GM12875 (cell line): Measurements from ENCODE around the gene ANO2.

Source experiments
- H3K4me3 ChIP-seq: one replicate; pipeline ENCODE4 v1.5.1; 2011; ENCODE audit warnings: low read depth, low read length, control low read depth
- TF ChIP-seq, protein P1 (sequence below): IDR thresholded peaks from 2 replicates; pipeline ENCODE4 v1.5.1; 2011; ENCODE audit warnings: low read depth, mild to moderate bottlenecking, control low read depth, inconsistent platforms, low read length, moderate library complexity, borderline replicate concordance; ENCODE audit not compliant: insufficient read depth

ANO2 gene

GRCh38 chr12:5730962-5731361, 214.1 kb downstream of the ANO2 start:
- TF ChIP-seq, protein P1, sequence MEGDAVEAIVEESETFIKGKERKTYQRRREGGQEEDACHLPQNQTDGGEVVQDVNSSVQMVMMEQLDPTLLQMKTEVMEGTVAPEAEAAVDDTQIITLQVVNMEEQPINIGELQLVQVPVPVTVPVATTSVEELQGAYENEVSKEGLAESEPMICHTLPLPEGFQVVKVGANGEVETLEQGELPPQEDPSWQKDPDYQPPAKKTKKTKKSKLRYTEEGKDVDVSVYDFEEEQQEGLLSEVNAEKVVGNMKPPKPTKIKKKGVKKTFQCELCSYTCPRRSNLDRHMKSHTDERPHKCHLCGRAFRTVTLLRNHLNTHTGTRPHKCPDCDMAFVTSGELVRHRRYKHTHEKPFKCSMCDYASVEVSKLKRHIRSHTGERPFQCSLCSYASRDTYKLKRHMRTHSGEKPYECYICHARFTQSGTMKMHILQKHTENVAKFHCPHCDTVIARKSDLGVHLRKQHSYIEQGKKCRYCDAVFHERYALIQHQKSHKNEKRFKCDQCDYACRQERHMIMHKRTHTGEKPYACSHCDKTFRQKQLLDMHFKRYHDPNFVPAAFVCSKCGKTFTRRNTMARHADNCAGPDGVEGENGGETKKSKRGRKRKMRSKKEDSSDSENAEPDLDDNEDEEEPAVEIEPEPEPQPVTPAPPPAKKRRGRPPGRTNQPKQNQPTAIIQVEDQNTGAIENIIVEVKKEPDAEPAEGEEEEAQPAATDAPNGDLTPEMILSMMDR, result no peak
- no peak overlapping the region for H3K4me3 ChIP-seq

DNA sequence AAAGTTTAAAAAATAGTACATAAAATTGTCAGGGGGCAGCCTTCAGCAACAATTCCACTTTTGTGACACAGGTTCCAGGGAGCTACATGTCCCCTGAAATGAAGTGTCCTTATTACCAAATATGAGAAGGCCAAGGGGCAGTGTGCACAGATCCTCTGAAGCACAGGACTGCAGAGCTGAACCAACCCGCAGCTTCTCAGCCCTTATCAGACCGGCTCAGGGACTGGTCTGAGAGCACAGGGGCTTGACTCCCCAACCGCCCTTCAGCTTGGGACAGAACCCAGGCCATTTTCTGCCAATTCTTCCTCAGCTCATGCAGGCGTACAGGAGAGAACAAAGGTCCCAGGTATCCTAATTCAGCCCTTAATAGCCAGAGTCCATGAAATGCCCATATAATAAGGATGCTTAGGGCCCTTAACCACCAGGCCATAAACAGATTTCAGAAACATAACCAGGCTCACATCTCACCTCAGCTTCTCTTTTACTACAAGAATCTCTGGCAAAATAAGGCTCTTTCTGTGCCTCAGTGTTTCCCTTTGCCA, 221.3 kb downstream of the ANO2 start:
- no peak overlapping the region for H3K4me3 ChIP-seq
- TF ChIP-seq, protein P1, result no peak

- TF ChIP-seq, protein P1, result no peak
- no peak overlapping the region for H3K4me3 ChIP-seq
These were observed 222.0 kb downstream of the ANO2 start for GRCh38 chr12:5723071-5723470.

DNA sequence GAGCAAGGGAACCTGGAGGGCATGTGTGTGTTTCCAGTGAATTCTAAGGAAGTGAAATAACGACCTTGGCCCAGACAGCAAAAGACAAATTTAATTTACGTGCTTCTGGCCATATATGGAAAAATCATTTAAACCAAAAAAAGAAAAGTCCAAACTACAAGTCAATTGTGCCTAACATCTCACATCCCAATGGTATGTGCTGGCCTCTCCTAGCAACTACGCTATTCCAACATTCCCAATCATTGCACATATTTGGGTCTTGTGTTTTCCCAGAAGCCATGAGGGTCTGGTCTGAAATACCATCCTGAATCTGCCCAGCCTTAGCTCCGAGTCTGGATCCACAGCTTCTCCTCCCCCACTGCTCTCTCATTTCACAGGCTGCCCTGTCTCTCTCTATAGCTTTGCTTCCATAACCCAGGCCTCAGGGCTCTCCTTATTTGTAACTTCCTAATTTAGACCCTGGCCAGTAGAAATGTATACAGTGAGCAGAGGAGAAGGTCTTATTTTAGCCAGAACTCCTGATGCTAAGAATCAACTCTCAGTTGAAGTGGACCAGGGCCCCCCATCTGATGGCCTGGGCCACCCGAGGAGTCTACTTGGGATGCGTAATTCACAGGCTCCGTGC, 224.6 kb downstream of the ANO2 start:
- no peak overlapping the region for H3K4me3 ChIP-seq
- TF ChIP-seq, protein P1, result no peak

DNA sequence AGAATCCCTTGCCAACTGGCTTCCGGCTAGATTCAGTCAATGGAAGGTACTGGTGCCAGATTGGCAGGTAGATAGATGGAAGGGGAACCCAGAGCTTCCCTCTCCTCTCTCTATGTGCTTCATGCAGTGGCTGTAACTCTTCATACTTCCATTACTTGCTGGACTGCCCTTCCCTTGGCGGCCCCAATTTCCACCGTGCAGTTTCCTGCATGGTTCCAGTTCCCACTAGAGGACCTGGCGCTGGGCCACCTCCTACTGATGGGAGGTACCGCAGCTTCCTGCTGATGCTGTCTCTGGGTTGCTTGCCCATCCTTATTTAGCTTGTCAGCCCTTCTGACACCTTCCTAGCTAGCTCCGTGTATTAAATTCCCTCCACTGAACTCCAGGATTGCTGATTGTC, 226.4 kb downstream of the ANO2 start:
- TF ChIP-seq, protein P1, result no peak
- no peak overlapping the region for H3K4me3 ChIP-seq

DNA sequence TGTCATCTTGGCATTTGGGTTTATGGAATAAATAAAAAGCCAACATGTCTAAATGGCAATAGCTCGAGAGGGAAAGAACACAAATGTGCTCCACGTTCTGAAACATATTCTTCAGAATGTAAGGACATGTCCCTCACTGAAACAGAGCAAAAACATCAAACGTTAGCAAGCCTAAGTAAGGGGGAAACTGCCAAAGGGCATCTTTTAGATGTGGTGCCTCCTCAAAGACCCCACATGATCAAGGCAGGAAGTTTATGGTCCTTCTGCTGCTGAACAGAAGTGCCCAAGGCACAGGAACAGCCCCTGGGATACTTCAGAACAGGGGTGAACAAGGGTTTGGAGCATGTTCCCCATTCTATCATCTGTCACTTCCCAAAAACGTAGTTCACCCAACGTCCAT, 227.0 kb downstream of the ANO2 start:
- no peak overlapping the region for H3K4me3 ChIP-seq
- TF ChIP-seq, protein P1, result no peak

DNA sequence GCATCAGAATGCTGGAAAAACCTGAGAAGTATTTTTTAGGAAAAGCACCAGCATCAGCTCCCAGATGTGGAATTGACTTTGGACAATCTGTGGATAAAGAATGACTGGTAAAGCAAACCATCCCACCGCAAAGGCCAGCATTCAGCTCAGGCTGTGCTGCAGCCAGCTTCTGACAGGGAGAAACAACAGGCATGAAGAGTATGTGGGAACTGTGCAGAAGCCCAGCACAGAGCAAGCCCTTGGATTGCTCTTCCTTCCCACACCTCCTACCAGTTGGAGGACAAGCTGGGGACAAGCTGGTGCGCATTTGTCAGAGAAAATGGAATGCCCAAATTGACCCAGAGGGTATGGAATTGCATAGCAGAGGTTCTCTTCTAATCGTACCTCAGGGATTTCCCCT, 228.1 kb downstream of the ANO2 start:
- no peak overlapping the region for H3K4me3 ChIP-seq
- TF ChIP-seq, protein P1, result no peak
